ENCODE results near the gene PHF8. TPM values are rescaled to one million over a fixed set of nuclear protein-coding genes. Genes with fewer than 3 reads are reported as not detected.

Gene PHF8
- total and polyA plus RNA-seq, 4 donors, result 12.3 to 59.7 (median 16.1) TPM

GRCh38 chrX:54074826-54075225, 30.6 kb upstream of the PHF8 start:
- DNase-seq (ENCODE audit: low spot score), result no peak
- peaks cover 0 to 5% (median 2%) of the 10 kb centered on the region in 4 donors for H3K36me3 ChIP-seq (ENCODE audit: control insufficient read depth in 4 of 4, insufficient read depth in 3 of 4, low read depth in 1 of 4, low read length in 3 of 4)
- no peaks in the 10 kb centered on the region for H3K9me3 ChIP-seq (ENCODE audit: control insufficient read depth in 4 of 4, low read length in 3 of 4)
- no peak overlapping the region for H3K4me3 ChIP-seq (ENCODE audit: low read depth in 1 of 3, low read length in 3 of 3)
- no peaks in the 10 kb centered on the region for H3K4me1 ChIP-seq (ENCODE audit: control insufficient read depth in 4 of 4, insufficient read depth in 4 of 4, low read length in 3 of 4)
- 99% methylated on average over 6 of the region's 6 CpGs for WGBS
- TF ChIP-seq CTCF (IDR thresholded peaks at IDR 0.05; ENCODE audit: low read depth, low read length, missing input control) (no peak), RAD21 (IDR thresholded peaks at IDR 0.05) (no peak), FOXA1 (IDR thresholded peaks at IDR 0.05) (no peak), RXRA (IDR thresholded peaks at IDR 0.05) (no peak), HNF4G (IDR thresholded peaks at IDR 0.05) (no peak), JUND (IDR thresholded peaks at IDR 0.05) (no peak), HNF4A (conservative IDR thresholded peaks at IDR 0.05) (no peak), ZBTB33 (IDR thresholded peaks at IDR 0.05) (no peak), YY1 (IDR thresholded peaks at IDR 0.05) (no peak), EGR1 (IDR thresholded peaks at IDR 0.05; ENCODE audit: low read depth in 2 of 2) (no peak), GABPA (IDR thresholded peaks at IDR 0.05 in 1 of 2, conservative IDR thresholded peaks at IDR 0.05 in 1 of 2) (no peak), TAF1 (conservative IDR thresholded peaks at IDR 0.05) (no peak), FOXA2 (IDR thresholded peaks at IDR 0.05) (no peak), NR2F2 (IDR thresholded peaks at IDR 0.05) (no peak)
- H3K27ac ChIP-seq (ENCODE audit: low read depth in 1 of 2, low read length in 2 of 2), result no peak overlapping the region
- H3K9ac ChIP-seq (ENCODE audit: low read depth in 1 of 2, low read length in 2 of 2), result no peak overlapping the region
- no peaks in the 10 kb centered on the region for H3K27me3 ChIP-seq (ENCODE audit: control insufficient read depth in 4 of 4, insufficient read depth in 4 of 4, low read length in 3 of 4)

DNA sequence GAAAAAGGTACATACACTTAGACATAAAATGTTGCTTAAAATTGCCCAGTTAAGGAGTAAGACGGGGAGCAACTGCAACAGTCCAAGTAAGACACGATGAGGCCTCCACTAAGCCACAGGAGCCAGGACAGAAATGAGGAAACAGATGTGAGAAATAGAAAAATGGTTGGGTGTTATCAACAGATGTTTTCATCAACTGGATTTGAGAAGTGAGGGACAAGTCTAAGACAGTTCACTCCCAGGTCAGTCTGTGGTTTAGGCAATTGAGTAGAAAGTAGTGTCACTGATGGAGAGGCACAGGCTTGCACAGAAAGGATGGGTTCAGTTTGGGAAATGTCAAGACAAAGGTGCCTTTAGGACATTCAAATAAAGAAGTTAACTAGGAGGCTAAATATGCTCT, 23.5 kb upstream of the PHF8 start:
- Histone ChIP-seq H3K27ac (ENCODE audit: low read depth in 1 of 2, low read length in 2 of 2) (no peak overlapping the region), H3K27me3 (ENCODE audit: control insufficient read depth in 4 of 4, insufficient read depth in 4 of 4, low read length in 3 of 4) (no peaks in the 10 kb centered on the region)
- WGBS, result 92% methylated on average over 2 of the region's 2 CpGs

More for the DNA sequence above, 23.5 kb upstream of the PHF8 start:
- no peak for TF ChIP-seq TAF1 (conservative IDR thresholded peaks at IDR 0.05)
- TF ChIP-seq FOXA1 (IDR thresholded peaks at IDR 0.05), result no peak
- TF ChIP-seq YY1 (IDR thresholded peaks at IDR 0.05), result no peak
- TF ChIP-seq, protein P1, sequence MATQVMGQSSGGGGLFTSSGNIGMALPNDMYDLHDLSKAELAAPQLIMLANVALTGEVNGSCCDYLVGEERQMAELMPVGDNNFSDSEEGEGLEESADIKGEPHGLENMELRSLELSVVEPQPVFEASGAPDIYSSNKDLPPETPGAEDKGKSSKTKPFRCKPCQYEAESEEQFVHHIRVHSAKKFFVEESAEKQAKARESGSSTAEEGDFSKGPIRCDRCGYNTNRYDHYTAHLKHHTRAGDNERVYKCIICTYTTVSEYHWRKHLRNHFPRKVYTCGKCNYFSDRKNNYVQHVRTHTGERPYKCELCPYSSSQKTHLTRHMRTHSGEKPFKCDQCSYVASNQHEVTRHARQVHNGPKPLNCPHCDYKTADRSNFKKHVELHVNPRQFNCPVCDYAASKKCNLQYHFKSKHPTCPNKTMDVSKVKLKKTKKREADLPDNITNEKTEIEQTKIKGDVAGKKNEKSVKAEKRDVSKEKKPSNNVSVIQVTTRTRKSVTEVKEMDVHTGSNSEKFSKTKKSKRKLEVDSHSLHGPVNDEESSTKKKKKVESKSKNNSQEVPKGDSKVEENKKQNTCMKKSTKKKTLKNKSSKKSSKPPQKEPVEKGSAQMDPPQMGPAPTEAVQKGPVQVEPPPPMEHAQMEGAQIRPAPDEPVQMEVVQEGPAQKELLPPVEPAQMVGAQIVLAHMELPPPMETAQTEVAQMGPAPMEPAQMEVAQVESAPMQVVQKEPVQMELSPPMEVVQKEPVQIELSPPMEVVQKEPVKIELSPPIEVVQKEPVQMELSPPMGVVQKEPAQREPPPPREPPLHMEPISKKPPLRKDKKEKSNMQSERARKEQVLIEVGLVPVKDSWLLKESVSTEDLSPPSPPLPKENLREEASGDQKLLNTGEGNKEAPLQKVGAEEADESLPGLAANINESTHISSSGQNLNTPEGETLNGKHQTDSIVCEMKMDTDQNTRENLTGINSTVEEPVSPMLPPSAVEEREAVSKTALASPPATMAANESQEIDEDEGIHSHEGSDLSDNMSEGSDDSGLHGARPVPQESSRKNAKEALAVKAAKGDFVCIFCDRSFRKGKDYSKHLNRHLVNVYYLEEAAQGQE (IDR thresholded peaks at IDR 0.05), result no peak
- TF ChIP-seq, protein P2, sequence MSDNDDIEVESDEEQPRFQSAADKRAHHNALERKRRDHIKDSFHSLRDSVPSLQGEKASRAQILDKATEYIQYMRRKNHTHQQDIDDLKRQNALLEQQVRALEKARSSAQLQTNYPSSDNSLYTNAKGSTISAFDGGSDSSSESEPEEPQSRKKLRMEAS (IDR thresholded peaks at IDR 0.05), result no peak
- no peak for TF ChIP-seq GABPA (IDR thresholded peaks at IDR 0.05 in 1 of 2, conservative IDR thresholded peaks at IDR 0.05 in 1 of 2)
- no peak for TF ChIP-seq ZBTB33 (IDR thresholded peaks at IDR 0.05)
- TF ChIP-seq, protein P3, sequence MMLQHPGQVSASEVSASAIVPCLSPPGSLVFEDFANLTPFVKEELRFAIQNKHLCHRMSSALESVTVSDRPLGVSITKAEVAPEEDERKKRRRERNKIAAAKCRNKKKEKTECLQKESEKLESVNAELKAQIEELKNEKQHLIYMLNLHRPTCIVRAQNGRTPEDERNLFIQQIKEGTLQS (IDR thresholded peaks at IDR 0.05), result no peak
- no peak for TF ChIP-seq SP1 (IDR thresholded peaks at IDR 0.05)
- no peak for TF ChIP-seq JUND (IDR thresholded peaks at IDR 0.05)
- TF ChIP-seq FOXA2 (IDR thresholded peaks at IDR 0.05), result no peak
- TF ChIP-seq HNF4G (IDR thresholded peaks at IDR 0.05), result no peak
- TF ChIP-seq CTCF (IDR thresholded peaks at IDR 0.05; ENCODE audit: low read depth, low read length, missing input control), result no peak
- Histone ChIP-seq H3K9me3 (ENCODE audit: control insufficient read depth in 4 of 4, low read length in 3 of 4) (no peaks in the 10 kb centered on the region), H3K4me1 (ENCODE audit: control insufficient read depth in 4 of 4, insufficient read depth in 4 of 4, low read length in 3 of 4) (no peaks in the 10 kb centered on the region), H3K9ac (ENCODE audit: low read depth in 1 of 2, low read length in 2 of 2) (no peak overlapping the region), H3K4me3 (ENCODE audit: low read depth in 1 of 3, low read length in 3 of 3) (no peak overlapping the region), H3K36me3 (ENCODE audit: control insufficient read depth in 4 of 4, insufficient read depth in 3 of 4, low read depth in 1 of 4, low read length in 3 of 4) (peaks cover 0 to 1% (median 0%) of the 10 kb centered on the region in 4 donors)
- no peak for DNase-seq (ENCODE audit: low spot score)

All from liver (tissue), 9 donors.